Measurements from ENCODE around the gene PXT1.

GRCh38 chr6:36469946-36470345, 27.3 kb upstream of the PXT1 start:
- TF ChIP-seq CTCF (IDR thresholded peaks at IDR 0.05), result no peak
- no peak for TF ChIP-seq POLR2A (IDR thresholded peaks at IDR 0.05)

Data from testis (tissue), 2 donors.